ENCODE data around the gene NEU4. TPM values are rescaled to one million over a fixed set of nuclear protein-coding genes. Genes with fewer than 3 reads are reported as not detected.
A peak's percentile ranks its signal among the peaks of the same experiment; 100 is the strongest.

The NEU4 gene
- total and polyA plus RNA-seq, 2 donors from 2014 or later, result 0.76 to 2.8 TPM

DNA sequence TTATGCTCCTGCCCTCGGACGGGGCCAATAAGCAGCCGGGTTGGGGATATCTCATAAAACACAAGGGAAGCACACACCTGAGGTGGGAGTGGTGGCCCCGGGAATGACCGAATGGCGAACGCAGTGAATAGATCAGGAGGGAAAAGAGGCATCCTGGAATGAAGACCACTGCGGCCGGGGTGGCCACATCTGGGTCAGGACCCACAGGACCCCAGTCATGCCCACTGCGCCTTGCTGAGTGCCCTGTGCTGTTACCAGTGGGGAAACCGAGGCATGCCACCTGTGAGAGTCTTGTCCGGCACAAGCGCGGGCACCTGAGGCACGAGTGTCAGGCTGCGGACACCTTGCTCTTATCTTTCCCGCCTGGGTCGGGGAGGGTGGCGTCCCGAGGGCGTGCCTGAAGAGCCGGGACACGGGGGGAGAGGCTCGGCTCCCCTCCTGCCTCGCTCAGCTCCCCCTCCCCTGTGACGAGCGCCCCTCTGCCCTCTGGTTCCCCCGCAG, 48.1 kb downstream of the NEU4 start:
- Histone ChIP-seq H3K4me1 (ENCODE audit: control insufficient read depth in 2 of 3, insufficient read depth in 2 of 3, low read depth in 1 of 3, low read length in 3 of 3) (peaks cover 0 to 6% (median 0%) of the 10 kb centered on the region in 3 donors), H3K4me3 (ENCODE audit: low read length in 3 of 3) (no peak overlapping the region), H3K27me3 (ENCODE audit: control insufficient read depth, insufficient read depth, low read length) (no peaks in the 10 kb centered on the region), H3K36me3 (ENCODE audit: control insufficient read depth in 2 of 3, insufficient read depth in 3 of 3, low read length in 3 of 3) (no peaks in the 10 kb centered on the region), H3K9me3 (ENCODE audit: control insufficient read depth in 2 of 3, insufficient read depth in 1 of 3, low read length in 3 of 3) (no peaks in the 10 kb centered on the region), H3K27ac (ENCODE audit: low read depth in 2 of 2, low read length in 2 of 2) (no peak overlapping the region), H3K9ac (ENCODE audit: low read length in 3 of 3) (no peak overlapping the region)
- intact Hi-C loops (cut with DNase I), result no loop called here
- FAIRE-seq, result no peak
- TF ChIP-seq, protein P1, sequence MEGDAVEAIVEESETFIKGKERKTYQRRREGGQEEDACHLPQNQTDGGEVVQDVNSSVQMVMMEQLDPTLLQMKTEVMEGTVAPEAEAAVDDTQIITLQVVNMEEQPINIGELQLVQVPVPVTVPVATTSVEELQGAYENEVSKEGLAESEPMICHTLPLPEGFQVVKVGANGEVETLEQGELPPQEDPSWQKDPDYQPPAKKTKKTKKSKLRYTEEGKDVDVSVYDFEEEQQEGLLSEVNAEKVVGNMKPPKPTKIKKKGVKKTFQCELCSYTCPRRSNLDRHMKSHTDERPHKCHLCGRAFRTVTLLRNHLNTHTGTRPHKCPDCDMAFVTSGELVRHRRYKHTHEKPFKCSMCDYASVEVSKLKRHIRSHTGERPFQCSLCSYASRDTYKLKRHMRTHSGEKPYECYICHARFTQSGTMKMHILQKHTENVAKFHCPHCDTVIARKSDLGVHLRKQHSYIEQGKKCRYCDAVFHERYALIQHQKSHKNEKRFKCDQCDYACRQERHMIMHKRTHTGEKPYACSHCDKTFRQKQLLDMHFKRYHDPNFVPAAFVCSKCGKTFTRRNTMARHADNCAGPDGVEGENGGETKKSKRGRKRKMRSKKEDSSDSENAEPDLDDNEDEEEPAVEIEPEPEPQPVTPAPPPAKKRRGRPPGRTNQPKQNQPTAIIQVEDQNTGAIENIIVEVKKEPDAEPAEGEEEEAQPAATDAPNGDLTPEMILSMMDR (IDR thresholded peaks at IDR 0.05; ENCODE audit: borderline replicate concordance, extremely low read depth, insufficient read depth), result no peak
- peak in 1 of 5 donors; percentile 72 for DNase-seq

DNA sequence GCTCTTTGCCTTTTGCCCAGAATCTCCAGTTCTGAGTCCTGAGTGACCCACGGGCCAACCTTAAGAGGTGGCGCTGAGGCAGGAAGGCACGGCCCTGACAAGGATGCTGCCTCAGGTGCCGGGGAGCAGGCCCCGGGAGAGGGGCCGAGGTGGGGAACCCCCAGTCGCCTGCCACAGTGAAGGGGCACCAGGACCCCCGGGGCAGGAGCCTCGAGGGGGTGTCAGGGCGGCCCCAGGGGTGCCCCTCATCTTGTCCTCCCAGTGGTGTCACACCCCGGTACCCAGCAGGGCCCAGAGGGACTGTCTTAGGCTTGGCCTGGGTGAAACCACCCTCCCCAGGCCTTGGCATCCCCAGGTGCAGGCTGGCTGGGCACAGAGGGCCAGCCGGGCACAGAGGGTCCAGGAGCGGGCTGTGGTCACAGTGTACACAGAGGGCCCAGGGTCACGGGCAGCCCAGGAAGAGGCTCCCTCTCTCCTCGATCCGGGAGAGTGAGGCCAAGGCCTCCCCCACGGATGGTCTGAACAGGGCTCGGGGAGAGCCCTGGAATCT, 48.7 kb downstream of the NEU4 start:
- no peak overlapping the region for H3K27ac ChIP-seq (ENCODE audit: low read depth in 2 of 2, low read length in 2 of 2)
- H3K9me3 ChIP-seq (ENCODE audit: control insufficient read depth in 2 of 3, insufficient read depth in 1 of 3, low read length in 3 of 3), result no peaks in the 10 kb centered on the region
- intact Hi-C loops (cut with DNase I), result no loop called here
- no peaks in the 10 kb centered on the region for H3K36me3 ChIP-seq (ENCODE audit: control insufficient read depth in 2 of 3, insufficient read depth in 3 of 3, low read length in 3 of 3)
- TF ChIP-seq, protein P1 (IDR thresholded peaks at IDR 0.05; ENCODE audit: borderline replicate concordance, extremely low read depth, insufficient read depth), result no peak
- DNase-seq (peak in 1 of 5 donors; percentile 72), FAIRE-seq (no peak)
- H3K9ac ChIP-seq (ENCODE audit: low read length in 3 of 3), result no peak overlapping the region
- peaks cover 0 to 6% (median 0%) of the 10 kb centered on the region in 3 donors for H3K4me1 ChIP-seq (ENCODE audit: control insufficient read depth in 2 of 3, insufficient read depth in 2 of 3, low read depth in 1 of 3, low read length in 3 of 3)
- no peaks in the 10 kb centered on the region for H3K27me3 ChIP-seq (ENCODE audit: control insufficient read depth, insufficient read depth, low read length)
- no peak overlapping the region for H3K4me3 ChIP-seq (ENCODE audit: low read length in 3 of 3)

DNA sequence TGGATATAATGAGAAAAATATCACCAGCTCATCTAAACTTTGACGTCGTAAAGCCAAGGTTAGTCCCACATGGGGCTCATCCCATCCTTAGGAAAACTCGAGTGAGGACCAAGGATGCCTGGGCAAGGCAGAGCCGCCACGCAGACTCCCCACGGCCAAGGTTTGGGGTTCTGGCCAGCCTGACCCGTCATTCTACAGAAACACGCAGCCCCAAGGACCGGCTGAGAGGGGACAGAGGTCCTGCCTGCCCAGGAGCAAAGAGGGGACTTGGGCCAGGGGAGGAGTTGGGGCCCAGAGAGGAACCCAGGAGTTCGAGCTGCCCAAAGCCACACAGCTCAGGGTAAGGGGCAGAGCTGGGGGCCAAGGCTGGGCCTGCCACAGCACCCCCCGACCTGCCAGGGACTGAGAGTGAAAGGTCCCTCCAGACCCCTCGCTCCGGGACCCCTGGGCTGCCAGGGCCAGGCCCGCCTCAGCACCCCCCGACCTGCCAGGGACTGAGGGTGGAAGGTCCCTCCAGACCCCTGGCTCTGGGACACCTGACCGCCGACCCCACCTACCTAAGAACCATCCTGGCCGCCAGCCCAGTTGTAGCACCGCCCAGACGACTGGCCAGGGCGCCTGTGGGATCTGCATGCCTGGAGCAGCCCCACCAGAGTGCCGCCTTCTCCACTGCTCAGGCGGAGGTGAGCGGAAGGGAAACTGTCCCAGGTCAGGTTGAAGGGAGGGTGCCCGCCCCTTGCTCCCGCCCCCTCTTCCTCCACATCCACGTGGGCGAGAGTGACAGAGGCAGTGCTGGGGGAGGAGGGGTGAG, 49.4 kb downstream of the NEU4 start, which contains the start of gene PDCD1:
TSS of gene PDCD1 (minus strand) at position 689 of the 811 bp plus-strand sequence. CDS start at position 633, 56 bp downstream.
- Histone ChIP-seq H3K4me3 (ENCODE audit: low read length in 3 of 3) (no peak within 1 kb of the TSS), H3K9ac (ENCODE audit: low read length in 3 of 3) (no peak within 1 kb of the TSS), H3K27me3 (ENCODE audit: control insufficient read depth, insufficient read depth, low read length) (no peaks in the 10 kb centered on the region), H3K9me3 (ENCODE audit: control insufficient read depth in 2 of 3, insufficient read depth in 1 of 3, low read length in 3 of 3) (no peaks in the 10 kb centered on the region), H3K36me3 (ENCODE audit: control insufficient read depth in 2 of 3, insufficient read depth in 3 of 3, low read length in 3 of 3) (no peaks in the 10 kb centered on the region), H3K27ac (ENCODE audit: low read depth in 2 of 2, low read length in 2 of 2) (peak within 1 kb of the TSS in 1 of 2 donors; percentile 64), H3K4me1 (ENCODE audit: control insufficient read depth in 2 of 3, insufficient read depth in 2 of 3, low read depth in 1 of 3, low read length in 3 of 3) (peaks cover 0 to 6% (median 0%) of the 10 kb centered on the region in 3 donors)
- intact Hi-C loops (cut with DNase I), result no loop called here
- FAIRE-seq (no peak), DNase-seq (peak; percentile 42 to 88 (median 69))
- TF ChIP-seq, protein P1 (IDR thresholded peaks at IDR 0.05; ENCODE audit: borderline replicate concordance, extremely low read depth, insufficient read depth), result no peak

All from kidney (tissue), 14 donors.